HG02759 (cell line): Measurements from ENCODE around the gene MSMO1.

Experiments
- ATAC-seq: cut with Tn5 transposase; IDR thresholded peaks from one replicate; pipeline ENCODE4 v1.9.1; 2021; ENCODE audit warnings: mild to moderate bottlenecking, moderate library complexity; ENCODE audit not compliant: unreplicated experiment

MSMO1 gene

GRCh38 chr4:165359506-165359905 is 32.0 kb downstream of the MSMO1 start:
- ATAC-seq, result no peak

DNA sequence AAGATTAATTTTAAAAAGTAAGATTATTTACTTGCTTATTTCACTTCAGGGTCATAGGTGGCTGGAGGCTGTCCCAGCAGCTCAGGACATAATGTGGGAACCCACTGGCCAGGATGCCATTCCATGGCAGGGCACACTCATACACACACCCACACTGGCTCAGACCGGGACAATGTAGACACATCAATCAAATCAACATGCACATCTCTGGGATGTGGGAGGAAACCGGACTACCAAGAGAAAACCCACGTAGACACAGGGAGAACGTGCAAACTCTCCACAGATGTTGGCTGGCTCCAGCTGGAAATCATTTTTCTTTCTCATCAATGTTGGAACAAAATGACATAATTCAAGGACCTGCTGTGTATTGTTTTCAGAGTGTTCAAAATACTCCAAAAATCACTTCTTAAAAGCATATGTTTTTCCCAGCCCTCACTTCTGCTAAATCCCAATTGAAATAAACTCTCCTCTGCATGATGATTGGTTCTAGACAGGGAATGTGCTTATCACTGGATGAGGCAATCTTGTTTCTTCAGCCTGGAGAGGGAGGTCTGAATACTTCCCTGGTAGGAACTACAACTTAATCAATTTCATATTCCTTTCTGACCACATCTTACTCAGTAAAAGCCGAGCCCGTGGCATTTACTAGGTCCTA is 32.7 kb downstream of the MSMO1 start:
- ATAC-seq, result no peak

- ATAC-seq, result no peak
Measured at GRCh38 chr4:165360985-165361670, 33.7 kb downstream of the MSMO1 start.

GRCh38 chr4:165361810-165362209 is 34.3 kb downstream of the MSMO1 start:
- ATAC-seq, result no peak

GRCh38 chr4:165364452-165365080 is 37.1 kb downstream of the MSMO1 start:
- ATAC-seq, result no peak

DNA sequence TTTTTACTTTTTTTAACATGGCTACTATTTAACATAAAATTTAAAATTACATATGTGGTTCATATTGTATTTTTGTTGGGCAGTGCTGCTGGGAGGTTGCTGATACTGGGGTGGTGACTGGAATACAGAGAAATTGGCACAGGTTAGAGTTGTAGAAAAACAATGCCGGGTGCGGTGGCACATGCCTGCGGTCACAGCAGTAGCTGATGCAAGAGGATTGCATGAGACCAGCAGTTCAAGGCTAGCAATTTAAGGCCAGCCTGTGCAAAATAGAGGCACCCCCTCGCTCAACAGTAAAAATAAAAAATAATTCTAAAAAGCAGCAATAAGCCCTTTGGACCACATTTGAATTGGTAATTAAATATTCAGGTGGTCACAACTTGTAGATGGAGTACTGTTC is 39.6 kb downstream of the MSMO1 start:
- ATAC-seq, result no peak

- ATAC-seq, result no peak
Measured at GRCh38 chr4:165368114-165368513, 40.6 kb downstream of the MSMO1 start.

DNA sequence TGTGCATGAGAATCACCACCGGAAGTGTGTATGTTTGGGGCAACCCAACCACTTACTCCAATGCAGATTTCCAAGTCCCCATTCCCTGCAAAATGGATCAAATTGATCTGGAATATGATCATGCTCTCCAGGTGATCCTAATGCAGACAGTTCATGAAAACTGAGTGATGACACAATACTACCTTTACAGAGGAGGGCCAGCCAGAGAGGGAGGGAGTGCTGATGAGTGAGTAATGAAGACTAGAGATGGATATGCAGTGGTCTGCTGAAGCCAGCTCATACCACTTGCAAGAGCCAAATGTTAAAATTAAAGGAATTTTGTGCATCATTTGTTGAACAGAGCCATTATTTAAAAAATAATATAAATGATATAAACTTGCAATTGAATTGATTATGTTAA is 41.1 kb downstream of the MSMO1 start:
- no peak for ATAC-seq

DNA sequence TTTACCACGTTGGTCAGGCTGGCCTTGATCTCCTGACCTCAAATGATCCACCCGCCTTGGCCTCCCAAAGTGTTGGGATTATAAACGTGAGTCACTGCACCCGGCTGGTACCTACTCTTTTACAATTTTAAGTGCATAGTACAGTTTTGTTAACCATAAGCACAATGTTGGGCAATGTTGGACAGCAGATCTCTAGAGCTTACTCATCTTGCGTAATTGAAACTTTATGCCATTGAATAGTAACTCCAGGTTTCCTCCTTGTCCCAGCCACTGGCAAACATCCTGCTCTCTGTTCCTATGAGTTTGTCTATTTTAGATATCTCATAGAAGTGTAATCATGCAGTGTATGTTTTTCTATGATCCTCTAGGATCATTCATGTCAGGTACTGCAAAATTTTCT is 42.1 kb downstream of the MSMO1 start:
- ATAC-seq, result no peak

DNA sequence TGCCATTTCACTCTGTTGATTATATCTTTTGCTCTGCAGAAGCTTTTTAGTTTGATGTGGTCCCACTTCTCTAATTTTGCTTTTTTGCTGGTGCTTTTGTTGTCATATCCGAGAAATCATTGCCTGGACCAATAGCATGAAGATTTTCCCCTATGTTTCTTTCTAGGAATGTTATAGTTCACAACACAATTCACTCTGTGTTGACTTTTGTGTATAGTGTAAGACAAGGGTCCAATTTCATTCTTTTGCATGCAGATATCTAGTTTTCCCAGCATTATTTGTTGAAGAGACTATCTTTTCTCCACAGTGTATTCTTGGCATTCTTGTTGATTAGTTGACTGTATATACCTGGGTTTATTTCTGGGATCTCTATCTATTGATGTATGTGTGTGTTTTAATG is 43.1 kb downstream of the MSMO1 start:
- no peak for ATAC-seq

- ATAC-seq, result no peak
Measured at GRCh38 chr4:165375465-165375864, 48.0 kb downstream of the MSMO1 start.

DNA sequence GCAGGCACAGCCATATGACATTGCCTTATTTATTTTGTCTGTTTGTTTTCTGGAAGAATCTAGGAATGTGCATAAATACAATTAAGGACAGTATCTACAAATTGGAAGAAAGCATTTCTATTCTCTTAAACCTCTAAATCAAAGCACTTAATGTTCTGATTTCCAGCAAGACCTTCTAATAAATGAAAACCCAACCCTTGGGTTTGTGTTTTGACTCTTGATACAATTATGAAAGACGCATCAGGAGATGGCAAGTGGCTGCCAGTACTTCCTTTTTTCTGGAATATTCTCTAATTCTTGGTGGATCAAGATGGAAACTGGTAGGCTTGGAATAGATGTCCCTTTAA is 50.9 kb downstream of the MSMO1 start:
- no peak for ATAC-seq

DNA sequence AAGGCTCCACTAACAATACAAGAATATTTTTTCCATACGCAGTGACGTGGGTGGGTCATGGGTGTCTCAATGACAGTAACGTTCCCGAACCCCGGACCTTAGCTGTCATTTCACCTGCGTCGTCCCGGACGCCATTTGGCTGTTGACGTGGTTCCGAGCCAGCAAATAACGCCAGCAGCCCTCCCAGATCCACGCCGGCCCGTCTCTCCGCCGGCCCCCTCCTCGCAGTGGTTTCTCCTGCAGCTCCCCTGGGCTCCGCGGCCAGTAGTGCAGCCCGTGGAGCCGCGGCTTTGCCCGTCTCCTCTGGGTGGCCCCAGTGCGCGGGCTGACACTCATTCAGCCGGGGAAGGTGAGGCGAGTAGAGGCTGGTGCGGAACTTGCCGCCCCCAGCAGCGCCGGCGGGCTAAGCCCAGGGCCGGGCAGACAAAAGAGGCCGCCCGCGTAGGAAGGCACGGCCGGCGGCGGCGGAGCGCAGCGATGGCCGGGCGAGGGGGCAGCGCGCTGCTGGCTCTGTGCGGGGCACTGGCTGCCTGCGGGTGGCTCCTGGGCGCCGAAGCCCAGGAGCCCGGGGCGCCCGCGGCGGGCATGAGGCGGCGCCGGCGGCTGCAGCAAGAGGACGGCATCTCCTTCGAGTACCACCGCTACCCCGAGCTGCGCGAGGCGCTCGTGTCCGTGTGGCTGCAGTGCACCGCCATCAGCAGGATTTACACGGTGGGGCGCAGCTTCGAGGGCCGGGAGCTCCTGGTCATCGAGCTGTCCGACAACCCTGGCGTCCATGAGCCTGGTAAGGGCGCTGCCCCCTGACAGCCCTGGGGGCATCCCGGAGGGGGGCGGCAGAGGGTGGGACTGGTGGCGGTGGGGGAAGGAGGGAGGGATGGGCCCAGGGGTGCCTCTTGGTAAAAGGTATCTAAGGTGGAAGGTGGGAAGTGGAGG is 51.5 kb downstream of the MSMO1 start, which contains the start of gene CPE:
Gene CPE (plus strand): TSS at position 264 of the 933 bp plus-strand sequence. CDS start 214 bp downstream, at position 478.
- peak; percentile 96 for ATAC-seq

DNA sequence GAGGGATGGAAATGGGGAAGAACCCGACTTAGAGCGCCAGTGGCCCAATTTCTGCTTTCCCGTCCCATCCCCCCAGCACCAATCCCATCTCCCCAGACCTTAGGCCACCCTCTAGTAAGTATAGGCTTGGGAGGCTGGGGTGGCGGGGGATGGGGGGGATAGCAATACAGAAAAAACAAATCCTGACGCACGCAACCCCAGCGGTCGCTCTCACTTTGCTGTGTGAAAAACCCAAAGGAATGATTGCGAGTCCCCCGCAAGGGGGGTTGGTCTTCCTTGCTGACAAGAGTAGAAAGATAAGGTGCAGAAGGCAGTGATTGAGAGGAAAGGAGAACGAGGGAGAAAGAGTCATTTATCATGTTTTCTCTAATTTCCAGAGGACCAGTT is 52.2 kb downstream of the MSMO1 start:
- ATAC-seq, result no peak

DNA sequence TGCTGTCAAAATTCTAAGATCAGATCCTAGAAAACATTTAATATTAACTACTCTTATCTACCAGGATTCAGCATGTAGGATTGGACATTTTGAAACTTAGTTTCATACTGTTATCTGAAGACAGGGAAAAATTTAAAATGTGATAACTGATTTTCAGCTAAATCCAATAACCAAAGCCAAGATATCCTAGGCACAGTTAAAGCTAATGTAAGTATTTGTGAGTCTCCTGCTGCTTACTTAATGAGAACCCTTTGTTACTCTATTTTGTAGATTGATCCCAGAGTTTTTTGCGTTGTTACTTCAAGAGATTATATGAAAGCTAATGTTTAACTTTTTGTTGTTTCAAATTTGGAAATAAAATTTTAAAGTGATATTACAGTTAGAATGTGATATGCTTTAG is 53.3 kb downstream of the MSMO1 start:
- ATAC-seq, result no peak

- ATAC-seq, result no peak
Measured at GRCh38 chr4:165381821-165382373, 54.4 kb downstream of the MSMO1 start.

DNA sequence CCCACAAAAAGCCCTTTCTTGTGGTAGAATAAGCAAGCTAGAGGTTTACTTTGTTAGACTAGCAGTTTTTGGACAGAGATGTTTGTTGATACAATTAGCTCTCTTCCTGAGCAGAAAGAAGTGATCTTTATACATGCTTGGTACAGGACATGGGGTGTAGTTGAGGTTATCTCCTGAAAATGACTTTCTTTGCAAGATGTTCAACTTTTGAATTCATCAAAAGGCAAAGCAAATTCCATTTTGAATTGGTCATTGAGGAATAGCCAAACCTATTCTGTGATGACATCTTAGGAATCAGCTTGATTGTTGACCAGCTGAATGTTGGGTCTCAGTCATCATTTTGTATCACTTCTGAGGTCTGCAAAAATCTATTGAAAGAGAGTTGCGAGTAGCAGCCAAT is 55.2 kb downstream of the MSMO1 start:
- no peak for ATAC-seq

DNA sequence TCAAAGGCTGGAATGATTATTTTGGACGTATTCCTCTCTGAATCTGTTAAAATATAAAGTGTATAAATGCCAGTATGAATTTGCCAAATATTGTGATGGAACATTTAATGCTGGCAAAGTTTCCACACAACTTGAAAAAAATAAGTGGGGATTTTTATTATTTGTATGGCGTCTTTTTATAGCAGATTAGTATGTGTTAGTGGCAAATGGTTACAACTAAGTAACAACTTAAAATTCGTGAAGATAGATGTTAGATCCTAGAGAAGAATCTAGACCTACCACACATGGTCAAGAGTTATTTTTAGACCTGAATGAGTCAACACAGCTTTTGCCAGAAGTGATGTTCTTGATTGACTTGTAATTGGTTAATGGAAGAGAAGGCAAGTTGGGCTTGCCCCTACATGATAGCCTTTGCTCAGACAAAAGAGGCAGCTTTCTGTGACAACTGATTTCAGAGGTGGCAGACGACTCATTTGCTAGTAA is 56.2 kb downstream of the MSMO1 start:
- ATAC-seq, result no peak

DNA sequence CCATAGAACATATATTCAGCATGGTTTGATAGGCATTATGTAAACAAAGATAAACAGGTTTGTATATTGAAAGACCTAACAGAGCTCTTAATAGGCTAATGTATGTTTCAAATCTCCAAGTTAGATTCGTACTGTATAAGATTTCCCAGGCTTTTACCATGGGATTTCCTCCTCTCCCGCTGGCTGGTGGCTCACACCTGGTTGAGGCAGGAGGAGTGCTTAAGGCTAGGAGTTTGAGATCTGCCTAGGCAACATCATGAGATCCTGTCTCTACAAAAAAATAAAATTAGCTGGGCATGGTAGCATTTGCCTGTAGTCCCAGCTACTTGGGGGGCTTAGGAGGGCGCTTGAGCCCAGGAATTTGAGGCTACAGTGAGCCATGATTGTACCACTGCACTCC is 56.7 kb downstream of the MSMO1 start:
- no peak for ATAC-seq

DNA sequence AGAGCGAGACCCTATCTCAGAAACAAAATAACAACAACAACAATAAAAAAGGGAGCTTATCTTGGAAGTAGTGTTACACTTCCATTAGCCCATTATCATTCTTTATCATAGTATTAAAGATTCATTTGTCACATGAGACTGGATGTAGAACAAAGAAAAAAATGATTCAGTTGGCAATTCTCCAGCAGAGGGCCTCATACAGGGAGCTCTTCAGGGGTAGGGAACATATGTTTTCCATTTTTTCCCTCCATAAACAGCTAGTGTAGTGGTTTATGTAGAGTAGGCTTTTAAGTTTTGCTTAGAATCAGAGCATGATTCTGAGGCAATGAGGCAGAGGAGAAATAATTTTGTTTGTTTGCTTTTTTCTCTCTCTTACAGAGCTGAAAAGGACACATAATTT is 57.1 kb downstream of the MSMO1 start:
- no peak for ATAC-seq

DNA sequence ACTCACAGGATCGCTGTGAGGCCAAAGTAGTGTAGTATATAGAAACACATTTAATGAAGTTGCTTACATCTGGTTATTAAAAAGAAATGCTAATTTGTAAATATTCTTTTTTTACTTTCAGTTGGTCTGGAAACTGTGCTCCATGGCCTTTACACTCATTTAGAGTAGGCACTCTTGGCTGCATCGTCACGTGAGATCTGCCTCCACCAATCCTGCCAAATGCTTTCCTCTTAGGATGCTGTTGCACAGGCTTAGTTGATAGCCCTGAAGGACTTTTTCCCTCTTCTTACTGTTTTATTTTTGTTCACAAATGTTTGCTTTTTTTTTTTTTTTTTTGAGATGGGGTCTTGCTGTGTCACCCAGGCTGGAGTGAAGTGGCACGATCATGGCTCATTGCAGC is 57.7 kb downstream of the MSMO1 start:
- ATAC-seq, result no peak
